HepG2 (cell line): ENCODE measurements around the gene SCRG1. TPM values are rescaled to one million over a fixed set of nuclear protein-coding genes. Genes with fewer than 3 reads are reported as not detected.

Source experiments
- CHCHD3 ChIP-seq: sonication (generic); formaldehyde crosslinking; IDR thresholded peaks from 2 replicates; pipeline ENCODE4 v1.8.0; 2022; ENCODE audit warnings: mild to moderate bottlenecking, missing genetic modification reagents, moderate library complexity
- ERF ChIP-seq: IDR thresholded peaks from 2 replicates; pipeline ENCODE4 v1.6.1; 2018; ENCODE audit warnings: missing biosample characterization, missing genetic modification reagents
- HNRNPUL1 ChIP-seq: fragments of 200-400 bp; formaldehyde crosslinking; IDR thresholded peaks from 2 replicates; pipeline ENCODE4 v1.6.1; 2017; ENCODE audit warnings: low read depth, mild to moderate bottlenecking, low read length, moderate library complexity
- KLF16 ChIP-seq, 2 experiments: sonication (generic) in 1 of 2; formaldehyde crosslinking in 1 of 2; IDR thresholded peaks; 2 replicates each; pipeline versions ENCODE4 v1.6.1 to v1.8.0; 2016 to 2023; ENCODE audit warnings: missing genetic modification reagents in 2 of 2, missing compliant biosample characterization in 1 of 2
- NONO ChIP-seq, 2 experiments: fragments of 450-650 bp in 1 of 2; sonication (generic) in 1 of 2; formaldehyde crosslinking in 1 of 2; IDR thresholded peaks in 1 of 2; conservative IDR thresholded peaks in 1 of 2; 2 replicates each; pipeline versions ENCODE4 v1.6.1 to v1.8.0; 2017 to 2022; ENCODE audit warnings: mild to moderate bottlenecking in 1 of 2, missing genetic modification reagents in 1 of 2, moderate library complexity in 1 of 2
- NPAS2 ChIP-seq: sonication (generic); formaldehyde crosslinking; IDR thresholded peaks from 2 replicates; pipeline ENCODE4 v1.8.0; 2022; ENCODE audit warnings: mild to moderate bottlenecking, missing genetic modification reagents, borderline replicate concordance
- RXRB ChIP-seq: IDR thresholded peaks from 2 replicates; pipeline ENCODE4 v1.6.1; 2016; ENCODE audit warnings: borderline replicate concordance, missing genetic modification reagents, missing compliant biosample characterization
- TBL1XR1 ChIP-seq: fragments of 150-350 bp; IDR thresholded peaks from 2 replicates; pipeline ENCODE4 v1.6.1; 2014; ENCODE audit warnings: borderline replicate concordance, low read length; ENCODE audit not compliant: partially characterized antibody
- YY1 ChIP-seq: IDR thresholded peaks from 2 replicates; pipeline ENCODE4 v1.6.1; 2011; ENCODE audit warnings: low read length, low read depth, moderate library complexity, mild to moderate bottlenecking; ENCODE audit not compliant: insufficient read depth, insufficient replicate concordance
- ZFP1 ChIP-seq: IDR thresholded peaks from 2 replicates; pipeline ENCODE4 v1.6.1; 2016
- ZNF350 ChIP-seq: sonication (generic); formaldehyde crosslinking; IDR thresholded peaks from 2 replicates; pipeline ENCODE4 v1.4.0; 2020; ENCODE audit warnings: mild to moderate bottlenecking, low read depth, missing genetic modification reagents, borderline replicate concordance
- ZSCAN12 ChIP-seq: sonication (generic); formaldehyde crosslinking; IDR thresholded peaks from 2 replicates; pipeline ENCODE4 v1.9.0; 2021; ENCODE audit warnings: mild to moderate bottlenecking, missing genetic modification reagents
- ZSCAN30 ChIP-seq: sonication (generic); formaldehyde crosslinking; IDR thresholded peaks from 2 replicates; pipeline ENCODE4 v1.5.0; 2020; ENCODE audit warnings: mild to moderate bottlenecking, missing genetic modification reagents
- ZZZ3 ChIP-seq: sonication (generic); formaldehyde crosslinking; IDR thresholded peaks from 2 replicates; pipeline ENCODE4 v1.4.0; 2020; ENCODE audit warnings: missing genetic modification reagents, mild to moderate bottlenecking, borderline replicate concordance
- polyA plus RNA-seq, 8 experiments: library from polyadenylated mRNA; depleted of rRNA in 3 of 8; stranded (reverse) in 7 of 8; unstranded in 1 of 8; fragments of >200 nt; fragmentation: Illumina TruSeq in 4 of 8; extraction: Trizol in 4 of 8; gene quantifications; 2 replicates each; pipeline versions ENCODE4 v1.2.1 to v1.2.3, GENCODE V29; 2011 to 2016; ENCODE audit warnings: low read depth in 4 of 8, missing spikeins in 1 of 8, mixed read lengths in 1 of 8; ENCODE audit not compliant: insufficient read depth in 1 of 8
- total RNA-seq, 5 experiments: library from RNA; depleted of rRNA; stranded (reverse); fragments of >200 nt; fragmentation: Illumina TruSeq; extraction: Trizol; gene quantifications; 2 replicates each; pipeline ENCODE4 v1.2.3, GENCODE V29; 2016; ENCODE audit warnings: low read depth in 1 of 5
- TF ChIP-seq, protein P1 (sequence below): sonication (generic); formaldehyde crosslinking; IDR thresholded peaks from 2 replicates; pipeline ENCODE4 v1.5.0; 2020; ENCODE audit warnings: missing genetic modification reagents, mild to moderate bottlenecking, borderline replicate concordance
- TF ChIP-seq, protein P2 (sequence below): sonication (generic); formaldehyde crosslinking; IDR thresholded peaks from 2 replicates; pipeline ENCODE4 v1.4.0; 2020; ENCODE audit warnings: missing genetic modification reagents, borderline replicate concordance
- TF ChIP-seq, protein P3 (sequence below), 2 experiments: sonication (generic) in 1 of 2; formaldehyde crosslinking in 1 of 2; IDR thresholded peaks; 2 replicates each; pipeline versions ENCODE4 v1.6.1 to v1.9.0; 2014 to 2022; ENCODE audit warnings: antibody characterized with exemption in 1 of 2, borderline replicate concordance in 1 of 2, inconsistent platforms in 1 of 2, low read depth in 1 of 2, missing genetic modification reagents in 1 of 2

The SCRG1 gene
- total and polyA plus RNA-seq, 2 of the 13 experiments (the other 11 are each of a cell fraction or from before 2014, with no cell fraction given), result not detected

- TF ChIP-seq NPAS2 (CRISPR knock-in tag), result no peak
- TF ChIP-seq, protein P1, sequence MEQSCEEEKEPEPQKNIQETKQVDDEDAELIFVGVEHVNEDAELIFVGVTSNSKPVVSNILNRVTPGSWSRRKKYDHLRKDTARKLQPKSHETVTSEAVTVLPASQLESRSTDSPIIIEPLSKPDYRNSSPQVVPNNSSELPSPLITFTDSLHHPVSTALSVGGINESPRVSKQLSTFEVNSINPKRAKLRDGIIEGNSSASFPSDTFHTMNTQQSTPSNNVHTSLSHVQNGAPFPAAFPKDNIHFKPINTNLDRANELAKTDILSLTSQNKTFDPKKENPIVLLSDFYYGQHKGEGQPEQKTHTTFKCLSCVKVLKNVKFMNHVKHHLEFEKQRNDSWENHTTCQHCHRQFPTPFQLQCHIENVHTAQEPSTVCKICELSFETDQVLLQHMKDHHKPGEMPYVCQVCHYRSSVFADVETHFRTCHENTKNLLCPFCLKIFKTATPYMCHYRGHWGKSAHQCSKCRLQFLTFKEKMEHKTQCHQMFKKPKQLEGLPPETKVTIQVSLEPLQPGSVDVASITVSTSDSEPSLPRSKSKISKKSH, result peak; percentile 56; the same call in 1 of the 2 replicates
- TF ChIP-seq YY1, result peak; percentile 82
- TF ChIP-seq, protein P2, sequence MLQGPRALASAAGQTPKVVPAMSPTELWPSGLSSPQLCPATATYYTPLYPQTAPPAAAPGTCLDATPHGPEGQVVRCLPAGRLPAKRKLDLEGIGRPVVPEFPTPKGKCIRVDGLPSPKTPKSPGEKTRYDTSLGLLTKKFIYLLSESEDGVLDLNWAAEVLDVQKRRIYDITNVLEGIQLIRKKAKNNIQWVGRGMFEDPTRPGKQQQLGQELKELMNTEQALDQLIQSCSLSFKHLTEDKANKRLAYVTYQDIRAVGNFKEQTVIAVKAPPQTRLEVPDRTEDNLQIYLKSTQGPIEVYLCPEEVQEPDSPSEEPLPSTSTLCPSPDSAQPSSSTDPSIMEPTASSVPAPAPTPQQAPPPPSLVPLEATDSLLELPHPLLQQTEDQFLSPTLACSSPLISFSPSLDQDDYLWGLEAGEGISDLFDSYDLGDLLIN, result peak; percentile 50; the same call in 1 of the 2 replicates
- no peak for TF ChIP-seq NONO (IDR thresholded peaks at IDR 0.05)
- TF ChIP-seq NONO (CRISPR knock-in tag; conservative IDR thresholded peaks at IDR 0.05), result peak; percentile 60
- TF ChIP-seq ERF (CRISPR knock-in tag), result peak; percentile 58; the same call in 1 of the 2 replicates
- TF ChIP-seq, protein P3, sequence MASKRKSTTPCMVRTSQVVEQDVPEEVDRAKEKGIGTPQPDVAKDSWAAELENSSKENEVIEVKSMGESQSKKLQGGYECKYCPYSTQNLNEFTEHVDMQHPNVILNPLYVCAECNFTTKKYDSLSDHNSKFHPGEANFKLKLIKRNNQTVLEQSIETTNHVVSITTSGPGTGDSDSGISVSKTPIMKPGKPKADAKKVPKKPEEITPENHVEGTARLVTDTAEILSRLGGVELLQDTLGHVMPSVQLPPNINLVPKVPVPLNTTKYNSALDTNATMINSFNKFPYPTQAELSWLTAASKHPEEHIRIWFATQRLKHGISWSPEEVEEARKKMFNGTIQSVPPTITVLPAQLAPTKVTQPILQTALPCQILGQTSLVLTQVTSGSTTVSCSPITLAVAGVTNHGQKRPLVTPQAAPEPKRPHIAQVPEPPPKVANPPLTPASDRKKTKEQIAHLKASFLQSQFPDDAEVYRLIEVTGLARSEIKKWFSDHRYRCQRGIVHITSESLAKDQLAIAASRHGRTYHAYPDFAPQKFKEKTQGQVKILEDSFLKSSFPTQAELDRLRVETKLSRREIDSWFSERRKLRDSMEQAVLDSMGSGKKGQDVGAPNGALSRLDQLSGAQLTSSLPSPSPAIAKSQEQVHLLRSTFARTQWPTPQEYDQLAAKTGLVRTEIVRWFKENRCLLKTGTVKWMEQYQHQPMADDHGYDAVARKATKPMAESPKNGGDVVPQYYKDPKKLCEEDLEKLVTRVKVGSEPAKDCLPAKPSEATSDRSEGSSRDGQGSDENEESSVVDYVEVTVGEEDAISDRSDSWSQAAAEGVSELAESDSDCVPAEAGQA (IDR thresholded peaks at IDR 0.05; ENCODE audit: low read depth), result no peak
- TF ChIP-seq, protein P3 (CRISPR knock-in tag; IDR thresholded peaks at IDR 0.05; ENCODE audit: borderline replicate concordance), result no peak
- no peak for TF ChIP-seq ZFP1
- TF ChIP-seq RXRB, result no peak
- peak; percentile 59 for TF ChIP-seq TBL1XR1
- TF ChIP-seq ZNF350 (CRISPR knock-in tag), result peak; percentile 54; the same call in 1 of the 2 replicates
- peak in 1 of 2 experiments; percentile 79; a peak in 1 of 4 replicates for TF ChIP-seq KLF16 (CRISPR knock-in tag; IDR thresholded peaks at IDR 0.05)
- no peak; the same call in 1 of the 2 replicates for TF ChIP-seq ZSCAN30 (CRISPR knock-in tag)
- TF ChIP-seq ZZZ3 (CRISPR knock-in tag), result no peak
- TF ChIP-seq CHCHD3 (CRISPR knock-in tag), result no peak
- TF ChIP-seq HNRNPUL1, result no peak
- no peak for TF ChIP-seq ZSCAN12 (CRISPR knock-in tag)
Measured at GRCh38 chr4:173370477-173371291, 28.2 kb downstream of the SCRG1 start, which contains the start of gene SAP30 (continued).
